Loucy (cell line): ENCODE data around the gene NARS2.

Experiments
- EZH2phosphoT487 ChIP-seq: fragments of 200-600 bp; IDR thresholded peaks from 2 replicates; pipeline ENCODE4 v1.6.1; 2018; ENCODE audit warnings: antibody characterized with exemption, mild to moderate bottlenecking, moderate library complexity, borderline replicate concordance
- TF ChIP-seq, protein P1 (sequence below): fragments of 200-600 bp; sonication (generic); conservative IDR thresholded peaks from 2 replicates; pipeline ENCODE4 v1.5.1; 2014; ENCODE audit warnings: mild to moderate bottlenecking, antibody characterized with exemption, low read length

DNA sequence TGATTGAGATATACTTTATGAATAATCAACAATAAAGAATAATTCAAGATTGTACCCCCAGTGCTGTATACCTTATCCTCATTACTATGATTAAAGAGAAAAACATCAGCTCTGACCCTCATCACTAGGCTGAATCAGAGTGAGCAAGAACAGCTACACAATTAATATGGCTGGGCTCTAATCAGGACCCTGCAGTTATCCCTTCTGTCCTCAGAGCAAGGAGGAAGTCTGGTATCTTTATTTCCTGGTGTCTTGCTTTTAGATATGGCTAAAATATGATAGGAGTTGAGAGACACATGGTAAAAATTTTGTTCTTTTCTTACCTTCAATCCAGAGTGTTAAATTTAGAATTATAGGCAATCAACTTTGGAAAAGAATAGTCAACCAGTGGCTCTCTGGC lies 128.5 kb downstream of the NARS2 start:
- TF ChIP-seq EZH2phosphoT487 = no peak
- TF ChIP-seq, protein P1, sequence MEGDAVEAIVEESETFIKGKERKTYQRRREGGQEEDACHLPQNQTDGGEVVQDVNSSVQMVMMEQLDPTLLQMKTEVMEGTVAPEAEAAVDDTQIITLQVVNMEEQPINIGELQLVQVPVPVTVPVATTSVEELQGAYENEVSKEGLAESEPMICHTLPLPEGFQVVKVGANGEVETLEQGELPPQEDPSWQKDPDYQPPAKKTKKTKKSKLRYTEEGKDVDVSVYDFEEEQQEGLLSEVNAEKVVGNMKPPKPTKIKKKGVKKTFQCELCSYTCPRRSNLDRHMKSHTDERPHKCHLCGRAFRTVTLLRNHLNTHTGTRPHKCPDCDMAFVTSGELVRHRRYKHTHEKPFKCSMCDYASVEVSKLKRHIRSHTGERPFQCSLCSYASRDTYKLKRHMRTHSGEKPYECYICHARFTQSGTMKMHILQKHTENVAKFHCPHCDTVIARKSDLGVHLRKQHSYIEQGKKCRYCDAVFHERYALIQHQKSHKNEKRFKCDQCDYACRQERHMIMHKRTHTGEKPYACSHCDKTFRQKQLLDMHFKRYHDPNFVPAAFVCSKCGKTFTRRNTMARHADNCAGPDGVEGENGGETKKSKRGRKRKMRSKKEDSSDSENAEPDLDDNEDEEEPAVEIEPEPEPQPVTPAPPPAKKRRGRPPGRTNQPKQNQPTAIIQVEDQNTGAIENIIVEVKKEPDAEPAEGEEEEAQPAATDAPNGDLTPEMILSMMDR = no peak
